GM23338 (cell line): ENCODE results near the gene CAND1. TPM values are rescaled to one million over a fixed set of nuclear protein-coding genes. Genes with fewer than 3 reads are reported as not detected.

Experiments
- ATAC-seq: fragments of 200-7000 bp; cut with Tn5 transposase; 3 replicates; pipeline ENCODE4 v1.9.1; 2020
- DNase-seq: peaks from one replicate; pipeline ENCODE4 v3.0.0-alpha.2; 2015; ENCODE audit warnings: low spot score
- H2AFZ ChIP-seq: fragments of 200-600 bp; sonication (generic); 2 replicates; pipeline ENCODE4 v1.8.0; 2016; ENCODE audit warnings: antibody characterized with exemption, mild to moderate bottlenecking, moderate library complexity
- H3F3A ChIP-seq: fragments of 200-600 bp; sonication (generic); replicated peaks from 2 replicates; pipeline ENCODE4 v1.8.0; 2017; ENCODE audit warnings: antibody characterized with exemption, mixed run types, low read depth
- H3K27ac ChIP-seq: fragments of 200-600 bp; sonication (generic); 2 replicates; pipeline ENCODE4 v1.6.1; 2016; ENCODE audit warnings: low read depth
- H3K27me3 ChIP-seq: fragments of 200-600 bp; sonication (generic); 2 replicates; pipeline ENCODE4 v1.8.0; 2016; ENCODE audit warnings: mild to moderate bottlenecking, mixed run types, moderate library complexity; ENCODE audit not compliant: insufficient read depth
- H3K36me3 ChIP-seq: fragments of 200-600 bp; sonication (generic); 2 replicates; pipeline ENCODE4 v1.8.0; 2016; ENCODE audit warnings: mild to moderate bottlenecking; ENCODE audit not compliant: insufficient read depth
- H3K4me1 ChIP-seq: fragments of 200-600 bp; sonication (generic); 2 replicates; pipeline ENCODE4 v1.8.0; 2016; ENCODE audit warnings: mild to moderate bottlenecking, moderate library complexity; ENCODE audit not compliant: insufficient read depth
- H3K4me2 ChIP-seq: fragments of 200-600 bp; sonication (generic); 2 replicates; pipeline ENCODE4 v1.7.1; 2017; ENCODE audit warnings: mixed run types
- H3K4me3 ChIP-seq: fragments of 200-600 bp; sonication (generic); 2 replicates; pipeline ENCODE4 v1.6.1; 2016; ENCODE audit warnings: mixed run types
- H3K79me2 ChIP-seq: fragments of 200-600 bp; sonication (generic); replicated peaks from 2 replicates; pipeline ENCODE4 v1.8.0; 2017; ENCODE audit warnings: mild to moderate bottlenecking; ENCODE audit not compliant: insufficient read depth
- H3K9me2 ChIP-seq: fragments of 200-600 bp; sonication (generic); 2 replicates; pipeline ENCODE4 v1.8.0; 2017; ENCODE audit not compliant: insufficient read depth
- H4K20me1 ChIP-seq: fragments of 200-600 bp; sonication (generic); replicated peaks from 2 replicates; pipeline ENCODE4 v1.8.0; 2017; ENCODE audit warnings: mild to moderate bottlenecking; ENCODE audit not compliant: insufficient read depth
- H3K27ac Mint-ChIP-seq: 2 replicates; pipeline ENCODE4 v1.8.0; 2020; ENCODE audit warnings: inconsistent platforms, mild to moderate bottlenecking, moderate library complexity, mixed read lengths
- H3K27me3 Mint-ChIP-seq: 3 replicates; pipeline ENCODE4 v1.8.0; 2022; ENCODE audit warnings: low read depth, mild to moderate bottlenecking, moderate library complexity, mixed read lengths, inconsistent platforms; ENCODE audit not compliant: insufficient read depth, poor library complexity
- H3K36me3 Mint-ChIP-seq: 3 replicates; pipeline ENCODE4 v1.8.0; 2021; ENCODE audit warnings: low read depth, mild to moderate bottlenecking, inconsistent platforms, moderate library complexity, mixed read lengths
- H3K4me1 Mint-ChIP-seq: 3 replicates; pipeline ENCODE4 v1.8.0; 2020; ENCODE audit warnings: mild to moderate bottlenecking, inconsistent platforms, mixed read lengths
- H3K4me3 Mint-ChIP-seq: 3 replicates; pipeline ENCODE4 v1.8.0; 2021; ENCODE audit warnings: moderate library complexity, mild to moderate bottlenecking, inconsistent platforms, mixed read lengths
- H3K9me3 Mint-ChIP-seq: 3 replicates; pipeline ENCODE4 v1.8.0; 2020; ENCODE audit warnings: moderate library complexity, mild to moderate bottlenecking, inconsistent platforms, mixed read lengths
- CREB1 ChIP-seq: fragments of 250-450 bp; sonication (Bioruptor Pico); IDR thresholded peaks from 2 replicates; pipeline ENCODE4 v1.5.0; 2020; ENCODE audit warnings: low read depth, mild to moderate bottlenecking, moderate library complexity
- EZH2 ChIP-seq: fragments of 200-600 bp; sonication (generic); IDR thresholded peaks from one replicate; pipeline ENCODE4 v1.8.0; 2017; ENCODE audit warnings: antibody characterized with exemption, mild to moderate bottlenecking, low read depth; ENCODE audit not compliant: unreplicated experiment
- NANOG ChIP-seq: IDR thresholded peaks from 2 replicates; pipeline ENCODE4 v1.6.1; 2016; ENCODE audit warnings: antibody characterized with exemption, borderline replicate concordance
- POLR2AphosphoS5 ChIP-seq: IDR thresholded peaks from 2 replicates; pipeline ENCODE4 v1.6.1; 2016; ENCODE audit warnings: antibody characterized with exemption, low read depth
- STAT1 ChIP-seq: IDR thresholded peaks from one replicate; pipeline ENCODE4 v1.6.1; 2016; ENCODE audit warnings: antibody characterized with exemption; ENCODE audit not compliant: unreplicated experiment
- polyA plus RNA-seq: library from polyadenylated mRNA; unstranded; fragments of >200 nt; fragmentation: Nextera tagmentation; extraction: Ambion mirVana; gene quantifications from 2 replicates; pipeline ENCODE4 v1.2.1, GENCODE V29; 2016
- total RNA-seq: library from RNA; depleted of rRNA; stranded (reverse); fragments of >200 nt; shearing (Covaris generic); gene quantifications from 2 replicates; pipeline ENCODE4 v1.2.3, GENCODE V29; 2014
- TF ChIP-seq, protein P1 (sequence below): fragments of 250-450 bp; sonication (Bioruptor Pico); IDR thresholded peaks from 2 replicates; pipeline ENCODE4 v1.5.0; 2020; ENCODE audit warnings: mild to moderate bottlenecking, moderate library complexity

CAND1 gene
- total and polyA plus RNA-seq, 2 experiments from 2014 or later, result 71.4 to 151 TPM

DNA sequence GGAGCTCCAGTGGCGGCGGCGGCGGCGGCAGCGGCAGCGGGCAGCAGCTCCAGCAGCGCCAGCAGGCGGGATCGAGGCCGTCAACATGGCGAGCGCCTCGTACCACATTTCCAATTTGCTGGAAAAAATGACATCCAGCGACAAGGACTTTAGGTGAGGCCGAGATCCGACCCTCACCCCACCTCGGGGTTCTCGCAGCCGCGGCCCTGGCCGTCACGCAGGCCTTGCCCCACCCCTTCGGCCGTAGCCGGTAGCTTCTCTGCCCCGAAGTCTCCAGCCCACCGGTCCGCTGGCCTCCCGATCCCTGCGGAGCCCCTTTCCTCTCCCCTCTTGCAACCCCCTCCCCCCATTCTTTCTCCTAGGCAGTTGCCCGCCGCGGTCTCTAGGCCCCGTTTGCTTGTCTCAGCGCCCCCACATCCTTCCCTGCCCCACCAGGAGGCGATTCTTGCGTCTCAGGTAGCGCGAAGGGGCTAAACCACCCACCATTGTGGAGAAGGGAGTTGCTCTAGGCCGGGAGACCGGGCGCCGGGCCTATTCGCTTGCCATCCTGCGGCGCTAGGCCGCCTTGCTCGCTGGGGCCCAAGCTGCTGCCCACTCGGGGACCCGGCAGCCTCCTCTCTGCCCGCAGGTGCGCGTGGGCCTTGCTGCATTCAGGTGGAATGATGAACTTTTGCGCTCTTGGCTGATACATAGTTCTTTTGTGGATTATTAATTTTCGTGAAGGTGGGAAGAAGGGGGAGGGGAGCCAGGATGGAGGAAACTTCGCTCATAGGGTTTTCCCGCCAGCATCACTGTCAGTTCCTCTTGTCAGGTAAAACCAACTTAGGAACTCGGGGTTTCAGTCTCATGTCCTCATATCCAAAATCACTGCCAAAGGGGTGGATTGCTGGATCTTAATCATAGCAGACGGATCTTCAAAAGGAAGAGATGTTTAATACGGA, 745 bp downstream of the CAND1 start:
- Histone ChIP-seq H4K20me1 (peaks cover 36% of the 10 kb centered on the region), H3K4me2 (peak overlapping the region; percentile 90), H3K4me3 (peak overlapping the region; percentile 86), H3K79me2 (peaks cover 53% of the 10 kb centered on the region), H2AFZ (peak overlapping the region; percentile 38), H3F3A (no peaks in the 10 kb centered on the region), H3K36me3 (0 out of 2 replicates have a peak, but pooled peaks cover 3% of the 10 kb centered on the region), H3K27ac (peak overlapping the region; percentile 86), H3K27me3 (no peaks in the 10 kb centered on the region), H3K4me1 (peaks cover 19% of the 10 kb centered on the region), H3K9me2 (no peaks in the 10 kb centered on the region; the same call in 1 of the 2 replicates)
- Mint-ChIP-seq H3K36me3 (peaks cover 7% of the 10 kb centered on the region; the same call in 2 of the 3 replicates), H3K27me3 (peaks cover 7% of the 10 kb centered on the region), H3K4me1 (peaks cover 22% of the 10 kb centered on the region), H3K9me3 (peaks cover 4% of the 10 kb centered on the region; the same call in 1 of the 3 replicates), H3K27ac (peak overlapping the region; percentile 93), H3K4me3 (peak overlapping the region; percentile 90)
- TF ChIP-seq EZH2, result no peak
- no peak for TF ChIP-seq NANOG
- TF ChIP-seq POLR2AphosphoS5, result 0 out of 2 replicates have a peak, but pooled peaks have one; percentile 20
- no peak for TF ChIP-seq STAT1
- TF ChIP-seq, protein P1, sequence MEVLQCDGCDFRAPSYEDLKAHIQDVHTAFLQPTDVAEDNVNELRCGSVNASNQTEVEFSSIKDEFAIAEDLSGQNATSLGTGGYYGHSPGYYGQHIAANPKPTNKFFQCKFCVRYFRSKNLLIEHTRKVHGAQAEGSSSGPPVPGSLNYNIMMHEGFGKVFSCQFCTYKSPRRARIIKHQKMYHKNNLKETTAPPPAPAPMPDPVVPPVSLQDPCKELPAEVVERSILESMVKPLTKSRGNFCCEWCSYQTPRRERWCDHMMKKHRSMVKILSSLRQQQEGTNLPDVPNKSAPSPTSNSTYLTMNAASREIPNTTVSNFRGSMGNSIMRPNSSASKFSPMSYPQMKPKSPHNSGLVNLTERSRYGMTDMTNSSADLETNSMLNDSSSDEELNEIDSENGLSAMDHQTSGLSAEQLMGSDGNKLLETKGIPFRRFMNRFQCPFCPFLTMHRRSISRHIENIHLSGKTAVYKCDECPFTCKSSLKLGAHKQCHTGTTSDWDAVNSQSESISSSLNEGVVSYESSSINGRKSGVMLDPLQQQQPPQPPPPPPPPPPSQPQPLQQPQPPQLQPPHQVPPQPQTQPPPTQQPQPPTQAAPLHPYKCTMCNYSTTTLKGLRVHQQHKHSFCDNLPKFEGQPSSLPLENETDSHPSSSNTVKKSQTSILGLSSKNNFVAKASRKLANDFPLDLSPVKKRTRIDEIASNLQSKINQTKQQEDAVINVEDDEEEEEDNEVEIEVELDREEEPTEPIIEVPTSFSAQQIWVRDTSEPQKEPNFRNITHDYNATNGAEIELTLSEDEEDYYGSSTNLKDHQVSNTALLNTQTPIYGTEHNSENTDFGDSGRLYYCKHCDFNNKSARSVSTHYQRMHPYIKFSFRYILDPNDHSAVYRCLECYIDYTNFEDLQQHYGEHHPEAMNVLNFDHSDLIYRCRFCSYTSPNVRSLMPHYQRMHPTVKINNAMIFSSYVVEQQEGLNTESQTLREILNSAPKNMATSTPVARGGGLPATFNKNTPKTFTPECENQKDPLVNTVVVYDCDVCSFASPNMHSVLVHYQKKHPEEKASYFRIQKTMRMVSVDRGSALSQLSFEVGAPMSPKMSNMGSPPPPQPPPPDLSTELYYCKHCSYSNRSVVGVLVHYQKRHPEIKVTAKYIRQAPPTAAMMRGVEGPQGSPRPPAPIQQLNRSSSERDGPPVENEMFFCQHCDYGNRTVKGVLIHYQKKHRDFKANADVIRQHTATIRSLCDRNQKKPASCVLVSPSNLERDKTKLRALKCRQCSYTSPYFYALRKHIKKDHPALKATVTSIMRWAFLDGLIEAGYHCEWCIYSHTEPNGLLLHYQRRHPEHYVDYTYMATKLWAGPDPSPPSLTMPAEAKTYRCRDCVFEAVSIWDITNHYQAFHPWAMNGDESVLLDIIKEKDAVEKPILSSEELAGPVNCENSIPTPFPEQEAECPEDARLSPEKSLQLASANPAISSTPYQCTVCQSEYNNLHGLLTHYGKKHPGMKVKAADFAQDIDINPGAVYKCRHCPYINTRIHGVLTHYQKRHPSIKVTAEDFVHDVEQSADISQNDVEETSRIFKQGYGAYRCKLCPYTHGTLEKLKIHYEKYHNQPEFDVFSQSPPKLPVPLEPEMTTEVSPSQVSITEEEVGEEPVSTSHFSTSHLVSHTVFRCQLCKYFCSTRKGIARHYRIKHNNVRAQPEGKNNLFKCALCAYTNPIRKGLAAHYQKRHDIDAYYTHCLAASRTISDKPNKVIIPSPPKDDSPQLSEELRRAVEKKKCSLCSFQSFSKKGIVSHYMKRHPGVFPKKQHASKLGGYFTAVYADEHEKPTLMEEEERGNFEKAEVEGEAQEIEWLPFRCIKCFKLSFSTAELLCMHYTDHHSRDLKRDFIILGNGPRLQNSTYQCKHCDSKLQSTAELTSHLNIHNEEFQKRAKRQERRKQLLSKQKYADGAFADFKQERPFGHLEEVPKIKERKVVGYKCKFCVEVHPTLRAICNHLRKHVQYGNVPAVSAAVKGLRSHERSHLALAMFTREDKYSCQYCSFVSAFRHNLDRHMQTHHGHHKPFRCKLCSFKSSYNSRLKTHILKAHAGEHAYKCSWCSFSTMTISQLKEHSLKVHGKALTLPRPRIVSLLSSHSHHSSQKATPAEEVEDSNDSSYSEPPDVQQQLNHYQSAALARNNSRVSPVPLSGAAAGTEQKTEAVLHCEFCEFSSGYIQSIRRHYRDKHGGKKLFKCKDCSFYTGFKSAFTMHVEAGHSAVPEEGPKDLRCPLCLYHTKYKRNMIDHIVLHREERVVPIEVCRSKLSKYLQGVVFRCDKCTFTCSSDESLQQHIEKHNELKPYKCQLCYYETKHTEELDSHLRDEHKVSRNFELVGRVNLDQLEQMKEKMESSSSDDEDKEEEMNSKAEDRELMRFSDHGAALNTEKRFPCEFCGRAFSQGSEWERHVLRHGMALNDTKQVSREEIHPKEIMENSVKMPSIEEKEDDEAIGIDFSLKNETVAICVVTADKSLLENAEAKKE (CRISPR knock-in tag), result no peak
- no peak for TF ChIP-seq CREB1 (CRISPR knock-in tag)
- DNase-seq, result peak; percentile 85
- peak; percentile 42 for ATAC-seq
